Measurements from ENCODE around the gene CLDN25.

Gene CLDN25

GRCh38 chr11:113802621-113803020 lies 23.0 kb downstream of the CLDN25 start:
- intact Hi-C loops (cut with DNase I), result no loop called here
- no peak for DNase-seq

- intact Hi-C loops (cut with DNase I), result no loop called here
- no peak for DNase-seq
Measured at GRCh38 chr11:113805640-113806039, 26.0 kb downstream of the CLDN25 start.

DNA sequence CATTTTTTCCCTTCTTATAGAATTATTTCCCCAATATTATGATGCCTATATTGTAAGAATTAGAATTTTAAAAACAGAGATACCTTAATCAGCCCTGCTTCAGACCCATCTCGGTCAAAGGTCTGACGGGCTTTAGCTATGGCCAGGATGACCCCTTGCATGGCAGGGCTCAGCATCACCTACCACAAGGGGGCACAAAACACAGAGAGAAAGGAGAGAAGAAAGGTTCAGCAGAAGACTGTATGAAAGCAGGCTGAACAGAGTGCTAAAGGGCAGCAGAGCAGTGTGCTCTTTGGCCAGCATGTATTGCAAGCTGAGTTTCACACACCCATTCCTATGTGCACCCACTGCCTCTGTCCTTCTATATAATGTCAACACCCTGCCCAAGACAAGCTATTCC lies 26.8 kb downstream of the CLDN25 start:
- DNase-seq, result peak in 4 of 42 donors; percentile 4 to 30 (median 18)
- intact Hi-C loops (cut with DNase I), result no loop called here

DNA sequence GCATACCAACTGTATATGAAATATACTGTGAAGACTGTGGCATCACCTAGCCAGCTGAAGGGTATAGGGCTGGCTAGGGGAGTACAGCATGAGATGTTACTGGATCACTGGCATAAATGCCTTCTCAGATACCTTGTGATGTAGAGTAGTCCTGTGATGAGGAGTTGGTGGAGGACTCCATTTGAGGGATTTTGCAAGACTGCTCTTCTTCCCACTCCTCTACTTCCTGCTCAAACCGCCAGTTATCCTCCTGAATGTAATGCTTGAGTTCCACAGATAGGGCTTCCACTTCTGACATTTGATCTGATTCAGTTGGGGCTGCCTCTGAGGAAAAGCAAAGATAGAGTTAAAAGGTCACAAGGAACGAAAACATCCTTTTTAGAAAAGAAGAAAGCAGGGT lies 29.3 kb downstream of the CLDN25 start:
- intact Hi-C loops (cut with DNase I), result no loop called here
- no peak for DNase-seq

DNA sequence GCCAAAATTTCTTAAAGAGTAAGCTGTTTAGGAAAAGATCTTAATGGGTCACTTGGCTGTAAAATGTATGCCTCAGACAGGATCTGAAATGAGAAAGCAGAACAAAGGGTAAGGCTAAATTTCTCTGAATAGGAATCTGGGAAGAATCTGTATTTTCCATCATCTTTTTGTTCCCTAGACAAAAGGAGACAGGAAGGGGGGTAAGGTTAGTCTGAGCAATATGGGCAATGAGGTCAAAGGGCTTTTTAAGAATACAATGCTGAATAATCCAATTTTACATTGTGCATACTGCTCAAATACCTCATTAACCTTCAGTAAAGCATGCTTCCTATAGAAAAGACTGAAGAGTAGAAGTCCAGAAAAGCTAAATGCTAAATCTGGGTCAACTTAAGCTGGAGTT lies 34.6 kb downstream of the CLDN25 start:
- intact Hi-C loops (cut with DNase I), result no loop called here
- no peak for DNase-seq

DNA sequence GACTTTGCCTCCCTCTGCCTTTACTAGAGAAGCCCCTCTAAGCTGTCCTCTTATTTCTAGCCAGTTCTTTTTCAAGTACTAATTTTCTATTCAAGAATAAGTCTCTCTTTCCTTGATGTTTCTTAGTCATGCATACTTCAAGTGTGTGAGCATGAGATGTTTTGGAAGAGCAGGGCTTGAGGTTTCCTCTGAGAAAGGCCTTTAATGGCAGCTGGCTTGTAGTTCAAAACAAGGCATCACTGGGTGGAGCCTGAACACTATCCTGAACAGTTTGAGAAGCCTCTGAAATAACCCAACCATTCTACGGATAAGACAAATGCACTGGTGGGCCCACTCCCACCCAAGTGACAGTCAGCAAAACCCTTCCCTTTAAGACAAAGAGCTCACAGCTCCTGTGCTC lies 37.6 kb downstream of the CLDN25 start:
- intact Hi-C loops (cut with DNase I), result no loop called here
- DNase-seq, result no peak

DNA sequence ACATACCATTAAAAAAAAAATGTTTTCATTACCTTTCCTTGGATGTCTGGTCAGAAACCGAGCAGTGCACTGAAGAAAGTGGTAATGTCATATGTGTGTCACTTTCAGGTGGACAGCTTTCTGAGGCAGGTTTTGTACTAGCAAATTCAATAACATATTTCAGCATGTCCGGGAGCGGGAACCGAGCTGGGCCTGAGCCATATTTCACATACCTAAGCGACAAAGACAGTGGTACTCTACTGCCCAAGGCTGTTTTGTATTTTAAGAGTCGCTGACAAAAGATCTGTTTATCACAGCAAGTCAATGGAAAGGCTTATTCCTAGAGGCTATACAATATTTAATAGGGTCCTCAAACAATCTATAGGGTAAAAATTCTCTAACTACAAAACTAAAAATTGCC lies 38.0 kb downstream of the CLDN25 start:
- DNase-seq, result no peak
- intact Hi-C loops (cut with DNase I), result no loop called here

DNA sequence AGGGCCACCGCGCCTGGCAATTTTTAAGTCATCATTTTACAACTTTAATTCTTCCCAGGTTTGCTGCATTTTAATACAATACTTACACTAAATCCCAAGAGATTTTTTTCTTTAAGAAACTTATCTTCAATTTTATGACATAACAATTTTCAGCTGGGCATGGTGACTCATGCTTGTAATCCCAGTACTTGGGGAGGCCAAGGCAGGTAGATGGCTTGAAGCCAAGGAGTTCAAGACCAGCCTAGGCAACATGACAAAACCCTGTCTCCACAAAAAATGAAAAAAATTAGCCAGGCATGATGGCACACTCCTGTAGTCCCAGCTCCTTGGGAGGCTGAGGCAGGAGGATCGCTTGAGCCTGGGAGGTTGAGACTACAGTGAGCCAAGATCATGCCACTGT lies 38.8 kb downstream of the CLDN25 start:
- intact Hi-C loops (cut with DNase I), result no loop called here
- DNase-seq, result no peak

GRCh38 chr11:113827477-113827876 lies 47.9 kb downstream of the CLDN25 start:
- no peak for DNase-seq
- intact Hi-C loops (cut with DNase I), result no loop called here

DNA sequence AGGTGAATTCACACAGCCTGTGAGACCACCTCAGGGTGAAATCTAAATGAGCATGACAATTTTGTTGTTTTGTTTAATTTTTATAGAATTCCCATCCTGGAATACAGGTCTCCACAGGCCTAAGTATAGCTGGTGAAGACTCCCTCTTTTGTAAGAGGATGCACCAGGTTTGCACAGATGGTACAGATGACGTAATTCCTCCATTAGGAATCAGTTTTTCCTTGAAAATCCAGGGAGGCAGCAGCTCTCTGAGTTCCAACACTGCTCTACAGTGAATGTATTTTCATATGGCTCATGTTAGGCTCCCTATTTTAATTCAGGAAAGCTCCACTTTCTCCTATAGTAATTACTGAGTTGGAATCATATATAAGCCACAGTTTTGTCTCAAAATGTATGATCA lies 48.6 kb downstream of the CLDN25 start:
- intact Hi-C loops (cut with DNase I), result no loop called here
- DNase-seq, result no peak

GRCh38 chr11:113829751-113830150 lies 50.2 kb downstream of the CLDN25 start:
- intact Hi-C loops (cut with DNase I), result no loop called here
- no peak for DNase-seq
